ENCODE results near the gene MPPED1.

MPPED1 gene

GRCh38 chr22:43491177-43491576 is 79.4 kb downstream of the MPPED1 start:
- no peak for DNase-seq (ENCODE audit: low read depth in 3 of 3, low spot score in 1 of 3)

- DNase-seq (ENCODE audit: low read depth in 3 of 3, low spot score in 1 of 3), result no peak
Observed at GRCh38 chr22:43491737-43492136, 79.9 kb downstream of the MPPED1 start.

GRCh38 chr22:43493297-43493696 is 81.5 kb downstream of the MPPED1 start:
- no peak for DNase-seq (ENCODE audit: low read depth in 3 of 3, low spot score in 1 of 3)

DNA sequence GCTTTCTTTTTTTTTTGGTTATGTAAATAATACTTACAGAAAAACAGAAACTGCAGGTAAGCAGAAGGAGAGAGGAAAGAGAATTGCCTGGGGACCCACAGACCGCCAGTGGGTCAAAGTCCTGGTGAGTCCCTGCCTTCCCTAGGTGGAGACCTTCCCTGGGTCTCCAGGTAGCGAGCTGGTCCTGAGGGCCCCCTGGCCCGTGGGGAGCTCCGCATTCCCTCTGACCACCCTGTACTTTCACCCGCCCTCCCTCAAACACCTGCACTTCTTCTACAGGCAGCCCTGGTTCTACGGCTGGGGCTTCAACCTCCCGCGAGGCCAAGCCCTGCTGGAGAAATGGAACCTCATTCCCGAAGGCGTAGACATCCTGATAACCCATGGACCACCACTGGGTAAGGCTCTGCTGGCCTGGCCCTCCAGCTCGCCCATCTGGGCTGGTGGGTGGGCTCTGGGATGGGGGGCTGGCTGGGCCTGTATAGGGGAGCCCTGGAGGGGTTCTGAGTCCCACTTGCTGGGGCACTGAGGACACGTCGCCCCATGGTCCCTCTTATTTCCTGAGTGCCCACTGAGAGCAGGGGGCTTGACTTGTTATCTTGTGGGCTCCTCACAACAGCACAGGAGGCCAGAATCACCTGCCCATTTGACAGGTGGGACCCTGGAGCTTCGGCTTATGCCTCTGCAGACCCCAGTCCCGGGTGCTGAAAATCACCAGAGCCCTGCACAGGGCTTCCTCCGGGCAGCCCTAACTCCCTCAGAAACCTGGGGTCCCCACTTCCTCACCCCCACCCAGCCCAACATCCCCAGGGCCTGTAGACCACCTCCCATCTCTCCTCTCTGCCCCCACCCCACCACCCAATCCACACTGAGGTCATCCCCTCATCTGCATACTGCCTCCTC is 86.4 kb downstream of the MPPED1 start:
- no peak for DNase-seq (ENCODE audit: low read depth in 3 of 3, low spot score in 1 of 3)

DNA sequence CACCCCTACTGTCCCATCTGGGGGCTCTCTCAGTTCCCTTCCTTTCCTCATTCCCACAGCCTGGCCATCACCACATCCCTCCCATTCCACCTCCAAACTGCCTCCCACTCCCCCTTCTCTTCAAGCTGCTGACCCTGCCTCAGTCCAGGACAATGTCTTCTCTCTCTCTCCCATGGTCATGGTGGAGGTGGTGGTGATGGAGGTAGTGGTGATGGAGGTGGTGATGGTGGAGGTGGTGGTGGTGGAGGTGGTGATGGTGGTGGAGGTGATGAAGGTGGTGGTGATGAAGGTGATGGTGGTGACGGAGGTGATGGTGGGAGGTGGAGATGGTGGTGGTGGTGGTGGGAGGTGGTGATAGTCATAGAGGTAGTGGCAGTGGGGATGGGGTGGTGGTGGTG is 87.0 kb downstream of the MPPED1 start:
- no peak for DNase-seq (ENCODE audit: low read depth in 3 of 3, low spot score in 1 of 3)

GRCh38 chr22:43500792-43501785 is 89.3 kb downstream of the MPPED1 start:
- no peak for DNase-seq (ENCODE audit: low read depth in 3 of 3, low spot score in 1 of 3)

DNA sequence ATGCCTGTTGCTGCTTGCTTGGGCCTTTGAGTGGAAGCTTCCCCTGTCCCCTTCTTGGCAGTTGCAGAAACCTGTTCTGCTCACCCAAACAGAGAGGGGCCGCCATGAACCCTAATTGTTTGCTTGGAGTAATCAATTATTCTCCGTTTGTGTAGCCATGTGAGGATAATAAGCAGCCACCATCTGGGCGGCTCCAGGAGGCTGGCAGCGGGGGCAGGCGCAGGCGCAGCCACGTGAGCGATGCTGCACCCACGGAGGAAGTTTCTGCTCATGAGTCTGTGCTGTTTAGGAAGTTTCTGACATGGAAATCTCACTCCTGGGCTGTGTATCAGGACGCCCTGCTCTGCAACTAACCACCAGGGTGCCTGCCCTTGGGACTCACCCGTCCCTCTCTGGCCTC is 90.1 kb downstream of the MPPED1 start:
- no peak for DNase-seq (ENCODE audit: low read depth in 3 of 3, low spot score in 1 of 3)

GRCh38 chr22:43502306-43502874 is 90.6 kb downstream of the MPPED1 start:
- DNase-seq (ENCODE audit: low read depth in 3 of 3, low spot score in 1 of 3), result no peak

- DNase-seq (ENCODE audit: low read depth in 3 of 3, low spot score in 1 of 3), result no peak
Observed at GRCh38 chr22:43504068-43504467, 92.3 kb downstream of the MPPED1 start.

GRCh38 chr22:43504666-43505261 is 93.0 kb downstream of the MPPED1 start:
- DNase-seq (ENCODE audit: low read depth in 3 of 3, low spot score in 1 of 3), result no peak

DNA sequence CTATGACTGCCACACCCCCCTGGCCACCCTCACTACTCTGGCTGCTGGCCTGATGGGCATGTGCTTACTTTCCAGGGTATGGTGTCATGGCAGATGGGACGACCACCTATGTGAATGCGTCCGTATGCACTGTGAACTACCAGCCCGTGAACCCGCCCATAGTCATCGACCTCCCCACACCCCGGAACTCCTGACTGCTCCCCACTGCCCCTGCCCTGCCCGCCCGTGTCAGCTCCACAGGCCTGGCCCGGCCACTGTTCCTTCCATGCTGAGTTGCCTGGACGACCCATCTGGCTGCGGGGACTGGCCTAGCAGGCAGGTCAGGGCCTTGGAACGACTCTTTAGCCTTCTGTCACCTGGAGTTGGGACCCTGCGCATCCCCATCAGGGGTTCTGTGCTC is 93.6 kb downstream of the MPPED1 start:
- DNase-seq (ENCODE audit: low read depth in 3 of 3, low spot score in 1 of 3), result no peak

DNA sequence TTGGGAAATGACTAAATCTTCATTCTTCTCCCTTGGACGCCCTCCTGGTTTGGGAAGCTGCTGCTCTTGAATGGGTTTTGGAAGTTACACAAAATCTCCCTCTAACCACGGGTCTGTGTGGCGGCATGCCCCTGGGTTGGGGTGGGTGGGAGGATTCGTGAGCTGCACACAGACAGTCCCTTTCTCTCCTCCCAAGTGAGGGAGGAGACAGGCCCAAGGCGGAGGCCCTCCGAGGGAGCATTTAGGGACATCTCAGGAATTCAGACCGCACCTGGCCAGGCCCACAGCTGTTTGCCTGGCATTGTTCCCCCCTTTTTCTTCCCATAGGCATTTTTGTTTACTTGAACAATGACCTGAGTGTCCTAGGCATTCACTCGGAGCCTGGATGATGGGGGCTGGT is 94.1 kb downstream of the MPPED1 start:
- no peak for DNase-seq (ENCODE audit: low read depth in 3 of 3, low spot score in 1 of 3)

DNA sequence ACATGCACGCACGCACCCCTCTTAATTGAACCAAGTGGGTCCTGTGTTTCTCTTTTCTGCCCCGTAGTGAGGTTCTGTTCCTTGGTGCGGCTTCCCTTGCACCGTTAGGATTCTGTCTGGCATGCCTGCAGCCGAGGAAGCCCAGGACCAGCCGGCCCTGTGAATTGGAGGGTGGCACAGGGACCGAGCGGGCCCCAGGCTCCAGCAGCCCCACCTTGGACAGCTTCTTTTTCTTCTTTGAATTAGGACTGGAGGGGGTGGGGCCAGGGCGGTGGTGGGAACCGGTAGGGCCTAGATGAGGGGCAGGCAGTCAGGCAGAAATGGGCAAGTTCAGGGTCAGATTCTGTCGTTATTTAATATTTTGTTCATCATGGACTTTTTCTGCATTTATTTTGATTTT is 94.7 kb downstream of the MPPED1 start:
- no peak for DNase-seq (ENCODE audit: low read depth in 3 of 3, low spot score in 1 of 3)

DNA sequence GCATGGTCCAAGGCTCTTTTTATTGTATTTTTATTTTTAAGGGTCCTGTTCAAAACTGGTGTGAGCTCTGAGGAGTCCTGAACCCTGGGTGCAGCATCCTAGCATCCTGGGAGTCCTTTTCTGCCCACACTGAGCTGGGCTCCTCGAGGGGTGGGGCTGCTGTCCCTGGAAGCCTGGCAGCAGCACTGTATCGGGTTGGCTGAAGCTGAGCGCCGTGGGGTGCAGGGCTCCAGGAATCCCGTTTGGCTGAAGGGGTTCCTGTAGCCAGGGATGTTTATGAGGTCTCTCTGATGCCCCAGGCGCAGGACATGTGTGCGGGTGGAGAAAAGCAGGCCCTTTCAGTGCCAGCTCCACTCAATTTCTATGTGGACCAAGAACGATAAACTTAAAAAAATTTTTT is 95.4 kb downstream of the MPPED1 start:
- no peak for DNase-seq (ENCODE audit: low read depth in 3 of 3, low spot score in 1 of 3)

GRCh38 chr22:43508489-43508888 is 96.7 kb downstream of the MPPED1 start:
- no peak for DNase-seq (ENCODE audit: low read depth in 3 of 3, low spot score in 1 of 3)

DNA sequence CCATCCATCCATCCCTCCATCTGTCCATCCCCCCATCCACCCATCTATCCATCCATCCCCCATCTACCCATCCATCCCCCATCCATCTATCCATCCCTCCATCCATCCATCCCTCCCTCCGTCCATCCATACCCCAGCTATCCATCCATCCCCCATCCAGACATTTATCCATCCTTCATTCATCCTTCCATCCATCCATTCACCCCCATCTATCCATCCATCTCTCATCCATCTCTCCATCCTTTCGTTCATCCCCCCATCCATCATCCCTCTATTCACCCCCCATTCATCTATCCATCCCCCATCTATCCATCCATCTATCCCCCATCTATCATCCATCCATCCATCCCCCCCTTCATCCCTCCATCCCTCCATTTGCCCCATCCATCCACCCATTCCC is 97.5 kb downstream of the MPPED1 start:
- DNase-seq (ENCODE audit: low read depth in 3 of 3, low spot score in 1 of 3), result no peak

GRCh38 chr22:43510281-43511070 is 98.7 kb downstream of the MPPED1 start:
- DNase-seq (ENCODE audit: low read depth in 3 of 3, low spot score in 1 of 3), result no peak

DNA sequence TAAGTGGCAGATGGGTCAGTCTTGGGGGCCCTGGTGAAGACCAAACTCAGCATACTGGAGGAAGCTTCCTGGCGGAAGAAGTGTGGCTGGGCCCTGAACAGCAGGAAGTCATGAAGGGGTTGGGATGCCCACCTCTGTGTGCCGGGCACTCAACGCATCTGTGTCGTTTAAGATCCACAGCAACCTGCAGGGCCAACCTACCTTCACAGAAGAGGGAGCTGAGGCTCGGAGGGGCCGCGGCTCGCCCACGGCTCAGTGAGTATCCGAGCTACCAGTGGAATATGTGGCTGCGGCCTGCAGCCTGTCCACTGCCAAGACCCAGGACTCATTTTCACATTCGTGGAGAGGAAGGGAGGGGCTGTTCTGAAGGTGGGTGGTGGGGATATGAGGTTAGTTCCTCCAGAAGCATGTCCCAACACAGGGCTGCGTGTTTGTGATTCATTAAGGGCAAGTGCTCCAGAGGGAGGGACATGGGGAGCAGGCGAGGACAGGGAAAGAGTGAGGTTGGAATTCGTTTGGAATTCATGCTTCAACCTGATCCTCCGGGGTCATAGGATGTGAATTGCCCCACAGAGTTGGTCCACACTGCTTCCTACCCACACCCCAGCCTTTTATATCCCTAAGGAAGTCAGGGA is 99.6 kb downstream of the MPPED1 start:
- no peak for DNase-seq (ENCODE audit: low read depth in 3 of 3, low spot score in 1 of 3)

DNA sequence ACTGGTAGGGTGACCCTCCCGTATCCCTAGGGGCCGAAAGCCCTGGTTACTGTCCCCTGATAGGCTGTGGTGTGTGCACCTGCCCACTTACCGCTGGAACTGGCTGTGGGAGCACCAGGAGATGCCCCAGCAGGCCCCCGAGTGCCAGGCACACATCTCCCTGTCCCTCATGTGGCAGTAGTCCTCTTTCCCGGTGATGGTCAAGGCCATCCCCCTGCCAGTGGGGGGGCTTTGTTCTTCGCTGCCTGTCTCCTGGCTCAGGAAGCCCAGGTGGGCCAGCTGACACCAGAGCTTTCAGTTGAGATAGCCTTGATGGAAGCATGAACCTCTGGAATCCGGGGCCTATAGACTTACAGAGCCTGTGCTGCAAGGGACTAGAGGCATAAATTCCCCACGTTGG is 100.5 kb downstream of the MPPED1 start:
- DNase-seq (ENCODE audit: low read depth in 3 of 3, low spot score in 1 of 3), result no peak

Data from stimulated activated CD4-positive, alpha-beta T cell treated with anti-CD3 and anti-CD28 coated beads, TNF-alpha, amount 100 ng/mL, for 1 hour (primary cell).